GM23248 (cell line): ENCODE measurements around the gene KRT8.

Experiments used
- EZH2 ChIP-seq: fragments of 200-600 bp; sonication (generic); IDR thresholded peaks from 2 replicates; pipeline ENCODE4 v1.6.1; 2018; ENCODE audit warnings: antibody characterized with exemption, mild to moderate bottlenecking; ENCODE audit not compliant: insufficient read depth, poor library complexity, severe bottlenecking
- EZH2phosphoT487 ChIP-seq: fragments of 200-600 bp; sonication (generic); IDR thresholded peaks from 2 replicates; pipeline ENCODE4 v1.6.1; 2018; ENCODE audit warnings: antibody characterized with exemption, moderate library complexity, mild to moderate bottlenecking, low read depth; ENCODE audit not compliant: insufficient read depth

- TF ChIP-seq EZH2 (no peak), EZH2phosphoT487 (no peak)
Observed at GRCh38 chr12:52920937-52921336, 16.1 kb upstream of the KRT8 start.
